GM18907 (cell line): ENCODE data around the gene SIGLECL1.

Experiments
- ATAC-seq: cut with Tn5 transposase; IDR thresholded peaks from one replicate; pipeline ENCODE4 v1.9.1; 2021; ENCODE audit warnings: mild to moderate bottlenecking, moderate library complexity; ENCODE audit not compliant: unreplicated experiment

The SIGLECL1 gene

GRCh38 chr19:51295382-51296126 is 44.7 kb downstream of the SIGLECL1 start:
- ATAC-seq: no peak

- ATAC-seq: no peak
These were observed 45.6 kb downstream of the SIGLECL1 start for GRCh38 chr19:51296336-51297093.

- ATAC-seq: no peak
These were observed 46.5 kb downstream of the SIGLECL1 start for GRCh38 chr19:51297406-51297805.

GRCh38 chr19:51301266-51301665 is 50.4 kb downstream of the SIGLECL1 start:
- no peak for ATAC-seq

- ATAC-seq: no peak
These were observed 54.6 kb downstream of the SIGLECL1 start for GRCh38 chr19:51305479-51305878.

GRCh38 chr19:51311351-51312257 is 60.7 kb downstream of the SIGLECL1 start, which contains the start of gene IGLON5:
IGLON5 (plus strand) TSS chr19:51311644; CDS start chr19:51311848, 204 bp downstream.
- no peak for ATAC-seq

- no peak for ATAC-seq
These were observed 65.8 kb downstream of the SIGLECL1 start for GRCh38 chr19:51316688-51317087.

GRCh38 chr19:51317376-51317775 is 66.5 kb downstream of the SIGLECL1 start:
- ATAC-seq: no peak

GRCh38 chr19:51317968-51318367 is 67.1 kb downstream of the SIGLECL1 start:
- no peak for ATAC-seq
